ENCODE data around the gene PACSIN1.

Gene PACSIN1

DNA sequence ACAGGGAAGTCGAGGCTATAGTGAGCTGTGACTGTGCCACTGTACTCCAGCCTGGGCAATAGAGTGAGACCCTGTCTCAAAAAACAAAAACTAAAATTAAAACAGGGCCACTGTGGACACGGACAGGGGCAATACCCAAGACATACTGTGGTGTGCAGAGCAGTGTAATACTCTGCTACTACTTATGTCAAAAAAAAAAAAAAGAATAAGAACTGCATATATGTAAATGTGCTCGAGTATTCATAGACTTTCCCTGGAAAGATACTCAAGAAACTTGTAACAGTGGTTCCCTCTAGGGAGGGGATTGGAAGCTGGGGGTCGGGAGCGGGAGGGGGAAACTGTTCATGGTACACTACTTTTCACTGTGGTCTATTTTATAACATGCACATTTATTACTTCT is 74.3 kb downstream of the PACSIN1 start:
- Mint-ChIP-seq H3K27me3 (ENCODE audit: low read depth, poor library complexity) (peaks cover 5% of the 10 kb centered on the region), H3K27ac (no peak overlapping the region), H3K4me1 (peaks cover 37% of the 10 kb centered on the region), H3K4me3 (no peak overlapping the region), H3K36me3 (ENCODE audit: low read depth) (no peaks in the 10 kb centered on the region), H3K9me3 (no peaks in the 10 kb centered on the region)
- TF ChIP-seq, protein P1, sequence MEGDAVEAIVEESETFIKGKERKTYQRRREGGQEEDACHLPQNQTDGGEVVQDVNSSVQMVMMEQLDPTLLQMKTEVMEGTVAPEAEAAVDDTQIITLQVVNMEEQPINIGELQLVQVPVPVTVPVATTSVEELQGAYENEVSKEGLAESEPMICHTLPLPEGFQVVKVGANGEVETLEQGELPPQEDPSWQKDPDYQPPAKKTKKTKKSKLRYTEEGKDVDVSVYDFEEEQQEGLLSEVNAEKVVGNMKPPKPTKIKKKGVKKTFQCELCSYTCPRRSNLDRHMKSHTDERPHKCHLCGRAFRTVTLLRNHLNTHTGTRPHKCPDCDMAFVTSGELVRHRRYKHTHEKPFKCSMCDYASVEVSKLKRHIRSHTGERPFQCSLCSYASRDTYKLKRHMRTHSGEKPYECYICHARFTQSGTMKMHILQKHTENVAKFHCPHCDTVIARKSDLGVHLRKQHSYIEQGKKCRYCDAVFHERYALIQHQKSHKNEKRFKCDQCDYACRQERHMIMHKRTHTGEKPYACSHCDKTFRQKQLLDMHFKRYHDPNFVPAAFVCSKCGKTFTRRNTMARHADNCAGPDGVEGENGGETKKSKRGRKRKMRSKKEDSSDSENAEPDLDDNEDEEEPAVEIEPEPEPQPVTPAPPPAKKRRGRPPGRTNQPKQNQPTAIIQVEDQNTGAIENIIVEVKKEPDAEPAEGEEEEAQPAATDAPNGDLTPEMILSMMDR (IDR thresholded peaks at IDR 0.05) = no peak
- DNase-seq = no peak

DNA sequence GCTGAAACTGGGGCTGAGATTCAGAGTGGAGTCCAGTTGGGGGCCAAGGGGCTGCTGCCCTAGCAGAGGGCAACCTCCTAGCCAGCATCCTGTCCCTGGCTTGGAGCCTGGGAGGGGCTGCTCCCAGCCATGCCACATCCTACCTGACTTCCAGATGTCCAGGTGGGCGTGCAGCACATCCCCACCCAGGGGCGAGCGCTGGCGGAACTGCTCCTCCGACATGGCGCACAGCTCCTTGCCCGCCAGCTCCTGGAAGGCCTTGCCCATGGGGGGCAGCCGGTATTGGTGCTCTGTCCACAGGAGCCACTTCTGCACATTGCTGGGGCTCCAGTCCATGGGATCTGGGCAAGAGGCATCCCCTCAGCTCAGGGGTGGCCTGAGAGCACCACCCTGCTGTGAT is 75.0 kb downstream of the PACSIN1 start:
- Mint-ChIP-seq H3K27me3 (ENCODE audit: low read depth, poor library complexity) (peaks cover 6% of the 10 kb centered on the region), H3K36me3 (ENCODE audit: low read depth) (no peaks in the 10 kb centered on the region), H3K4me1 (peaks cover 42% of the 10 kb centered on the region), H3K27ac (no peak overlapping the region), H3K4me3 (no peak overlapping the region), H3K9me3 (no peaks in the 10 kb centered on the region)
- TF ChIP-seq, protein P1 (IDR thresholded peaks at IDR 0.05) = no peak
- DNase-seq = no peak

DNA sequence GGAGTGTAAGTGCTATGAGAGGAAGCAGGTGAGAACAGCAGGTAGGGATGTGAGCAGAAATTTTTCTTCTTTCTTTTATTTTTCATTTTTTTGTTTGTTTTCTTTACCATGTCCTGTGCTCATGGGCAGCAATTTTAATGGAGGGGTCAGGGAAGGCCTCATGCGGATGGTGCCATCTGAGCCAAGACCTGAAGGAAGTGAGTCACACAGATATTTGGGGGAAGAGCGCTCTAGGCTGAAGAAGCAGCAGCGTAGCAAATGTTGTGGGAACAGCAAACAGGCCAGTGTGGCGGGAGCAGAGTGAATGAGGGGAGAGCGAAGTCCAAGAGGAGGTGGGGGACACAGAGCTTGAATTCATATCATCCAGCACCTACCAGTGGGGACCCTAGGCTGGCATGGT is 77.5 kb downstream of the PACSIN1 start:
- H3K4me3 Mint-ChIP-seq = no peak overlapping the region
- no peaks in the 10 kb centered on the region for H3K36me3 Mint-ChIP-seq (ENCODE audit: low read depth)
- peak overlapping the region; percentile 76 for H3K27ac Mint-ChIP-seq

DNA sequence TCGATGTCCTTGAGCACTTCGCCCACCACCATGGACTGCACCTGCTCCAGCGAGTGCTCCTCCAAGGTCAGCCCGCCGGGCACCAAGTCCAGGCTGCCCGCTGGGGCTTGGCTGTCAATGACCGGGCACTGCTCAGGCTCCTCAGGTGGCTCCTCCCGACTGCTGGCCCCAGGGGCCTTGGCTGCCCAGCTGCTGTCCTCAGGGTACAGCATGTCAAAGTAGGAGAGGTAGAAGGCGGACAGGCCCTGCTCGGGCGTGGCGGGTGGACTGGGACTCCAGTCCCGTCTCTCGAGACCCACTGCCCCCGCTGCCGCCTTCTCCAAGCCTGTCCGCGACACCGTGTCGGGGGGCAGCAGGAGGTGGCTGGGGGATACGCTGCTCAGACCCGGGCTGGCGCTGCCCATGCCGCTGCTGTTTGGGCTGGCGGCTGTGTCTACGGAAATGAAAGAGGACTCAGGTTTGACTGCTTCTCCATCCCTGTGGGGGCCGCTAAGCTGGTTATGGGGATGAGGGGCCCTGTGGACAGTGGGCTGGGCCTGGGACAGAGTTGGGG is 78.3 kb downstream of the PACSIN1 start:
- TF ChIP-seq, protein P1 (IDR thresholded peaks at IDR 0.05) = no peak
- Mint-ChIP-seq H3K4me3 (no peak overlapping the region), H3K36me3 (ENCODE audit: low read depth) (no peaks in the 10 kb centered on the region), H3K27ac (peak overlapping the region; percentile 54), H3K9me3 (no peaks in the 10 kb centered on the region), H3K4me1 (peaks cover 40% of the 10 kb centered on the region), H3K27me3 (ENCODE audit: low read depth, poor library complexity) (peaks cover 13% of the 10 kb centered on the region)
- DNase-seq = no peak

More for the DNA sequence above, 77.5 kb downstream of the PACSIN1 start:
- H3K4me1 Mint-ChIP-seq = peaks cover 40% of the 10 kb centered on the region
- peaks cover 11% of the 10 kb centered on the region for H3K27me3 Mint-ChIP-seq (ENCODE audit: low read depth, poor library complexity)
- no peaks in the 10 kb centered on the region for H3K9me3 Mint-ChIP-seq
- no peak for DNase-seq
- TF ChIP-seq, protein P1 (IDR thresholded peaks at IDR 0.05) = no peak

DNA sequence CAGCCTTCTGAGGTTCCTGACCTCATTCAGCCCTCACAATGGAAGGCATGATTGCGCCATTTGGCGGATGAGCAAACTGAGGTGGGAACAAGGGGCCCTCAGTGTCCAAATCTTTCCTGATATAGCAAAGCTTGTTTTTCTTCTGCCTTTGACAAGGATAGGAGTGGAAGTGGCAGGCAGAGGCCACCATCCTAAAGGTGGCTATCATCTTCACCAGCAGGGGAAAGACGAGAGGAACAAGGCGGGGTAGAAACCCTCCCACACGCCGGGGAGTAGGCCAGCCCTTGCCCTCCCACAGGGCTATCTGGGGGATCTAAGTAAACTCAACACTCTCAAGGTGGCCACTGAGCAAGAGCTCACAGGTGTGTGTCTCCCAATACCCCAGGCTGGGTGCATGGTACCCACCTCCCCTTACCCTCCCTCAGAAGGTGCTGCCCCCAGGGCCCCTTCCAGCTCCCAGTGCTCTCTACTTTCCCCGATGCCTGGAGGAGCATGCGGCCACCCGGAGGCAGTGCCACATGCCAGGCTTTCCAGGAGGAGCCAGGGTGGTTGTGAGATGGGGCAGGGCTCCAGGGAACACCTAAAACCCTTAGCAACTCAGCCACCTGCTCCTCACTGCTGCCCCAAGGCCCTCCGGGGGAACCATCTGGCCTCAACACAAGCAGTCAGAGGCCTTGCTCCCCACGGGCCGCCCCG is 79.0 kb downstream of the PACSIN1 start:
- H3K9me3 Mint-ChIP-seq = no peaks in the 10 kb centered on the region
- no peaks in the 10 kb centered on the region for H3K36me3 Mint-ChIP-seq (ENCODE audit: low read depth)
- no peak overlapping the region for H3K27ac Mint-ChIP-seq
- H3K27me3 Mint-ChIP-seq (ENCODE audit: low read depth, poor library complexity) = peaks cover 13% of the 10 kb centered on the region
- peaks cover 40% of the 10 kb centered on the region for H3K4me1 Mint-ChIP-seq
- TF ChIP-seq, protein P1 (IDR thresholded peaks at IDR 0.05) = no peak
- no peak overlapping the region for H3K4me3 Mint-ChIP-seq
- no peak for DNase-seq

Measured in nephron progenitor cell (in vitro differentiated cells).